ENCODE results near the gene LMTK2. TPM values are rescaled to one million over a fixed set of nuclear protein-coding genes. Genes with fewer than 3 reads are reported as not detected.
A peak's percentile ranks its signal among the peaks of the same experiment; 100 is the strongest.

LMTK2 gene
- total RNA-seq, 4 donors from 2014 or later, result 22.5 to 31.7 (median 28.4) TPM

GRCh38 chr7:98066208-98066607, 40.5 kb upstream of the LMTK2 start:
- DNase-seq (ENCODE audit: extremely low spot score), result no peak
- TF ChIP-seq POLR2AphosphoS5 (IDR thresholded peaks at IDR 0.05) (no peak), POLR2A (IDR thresholded peaks at IDR 0.05; ENCODE audit: low read depth) (no peak), EP300 (IDR thresholded peaks at IDR 0.05) (no peak)
- TF ChIP-seq, protein P1, sequence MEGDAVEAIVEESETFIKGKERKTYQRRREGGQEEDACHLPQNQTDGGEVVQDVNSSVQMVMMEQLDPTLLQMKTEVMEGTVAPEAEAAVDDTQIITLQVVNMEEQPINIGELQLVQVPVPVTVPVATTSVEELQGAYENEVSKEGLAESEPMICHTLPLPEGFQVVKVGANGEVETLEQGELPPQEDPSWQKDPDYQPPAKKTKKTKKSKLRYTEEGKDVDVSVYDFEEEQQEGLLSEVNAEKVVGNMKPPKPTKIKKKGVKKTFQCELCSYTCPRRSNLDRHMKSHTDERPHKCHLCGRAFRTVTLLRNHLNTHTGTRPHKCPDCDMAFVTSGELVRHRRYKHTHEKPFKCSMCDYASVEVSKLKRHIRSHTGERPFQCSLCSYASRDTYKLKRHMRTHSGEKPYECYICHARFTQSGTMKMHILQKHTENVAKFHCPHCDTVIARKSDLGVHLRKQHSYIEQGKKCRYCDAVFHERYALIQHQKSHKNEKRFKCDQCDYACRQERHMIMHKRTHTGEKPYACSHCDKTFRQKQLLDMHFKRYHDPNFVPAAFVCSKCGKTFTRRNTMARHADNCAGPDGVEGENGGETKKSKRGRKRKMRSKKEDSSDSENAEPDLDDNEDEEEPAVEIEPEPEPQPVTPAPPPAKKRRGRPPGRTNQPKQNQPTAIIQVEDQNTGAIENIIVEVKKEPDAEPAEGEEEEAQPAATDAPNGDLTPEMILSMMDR (IDR thresholded peaks at IDR 0.05), result no peak
- intact Hi-C loops (cut with DNase I), result no loop called here
- Histone ChIP-seq H3K4me3 (no peak overlapping the region), H3K9me3 (peaks cover 0 to 11% (median 5%) of the 10 kb centered on the region in 4 donors), H3K27me3 (peaks cover 0 to 7% (median 0%) of the 10 kb centered on the region in 4 donors), H3K27ac (replicated peaks in 1 of 4) (no peak overlapping the region), H3K4me1 (no peaks in the 10 kb centered on the region), H3K36me3 (no peaks in the 10 kb centered on the region)
- WGBS, result 83% methylated on average over 5 of the region's 5 CpGs

DNA sequence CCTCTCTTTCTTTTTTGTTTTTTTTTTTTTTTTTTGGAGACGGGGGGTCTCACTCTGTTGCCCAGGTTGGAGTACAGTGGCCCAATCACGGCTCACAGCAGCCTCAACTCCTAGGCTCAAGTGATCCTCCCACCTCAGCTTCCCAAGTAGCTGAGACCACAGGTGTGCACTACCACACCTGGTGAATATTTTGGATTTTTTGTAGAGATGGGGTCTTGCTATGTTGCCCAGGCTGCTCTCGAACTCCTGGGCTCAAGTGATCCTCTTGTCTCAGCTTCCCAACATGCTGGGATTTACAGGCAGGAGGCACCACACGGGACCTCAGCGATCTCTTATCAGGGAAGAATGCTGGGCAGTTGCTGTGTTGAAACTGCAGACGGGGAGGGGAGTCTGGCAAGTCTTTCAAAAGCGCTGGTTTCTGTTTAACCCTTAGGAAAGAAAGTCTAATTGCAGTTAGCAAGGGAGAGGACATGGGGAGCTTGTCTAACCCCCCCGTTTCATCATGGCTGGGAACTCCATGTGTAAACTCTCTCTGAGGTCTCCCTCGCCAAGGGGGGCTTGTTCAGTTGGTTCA, 39.6 kb upstream of the LMTK2 start:
- Histone ChIP-seq H3K27me3 (peaks cover 0 to 7% (median 0%) of the 10 kb centered on the region in 4 donors), H3K4me3 (no peak overlapping the region), H3K27ac (replicated peaks in 1 of 4) (no peak overlapping the region), H3K4me1 (no peaks in the 10 kb centered on the region), H3K9me3 (peaks cover 0 to 11% (median 5%) of the 10 kb centered on the region in 4 donors), H3K36me3 (no peaks in the 10 kb centered on the region)
- 78% methylated on average over 9 of the region's 9 CpGs for WGBS
- TF ChIP-seq POLR2A (IDR thresholded peaks at IDR 0.05; ENCODE audit: low read depth) (no peak), POLR2AphosphoS5 (IDR thresholded peaks at IDR 0.05) (no peak), EP300 (IDR thresholded peaks at IDR 0.05) (no peak)
- TF ChIP-seq, protein P1 (IDR thresholded peaks at IDR 0.05), result no peak
- intact Hi-C loops (cut with DNase I), result no loop called here
- no peak for DNase-seq (ENCODE audit: extremely low spot score)

- Histone ChIP-seq H3K36me3 (no peaks in the 10 kb centered on the region), H3K27ac (replicated peaks in 1 of 4) (no peak overlapping the region), H3K4me1 (no peaks in the 10 kb centered on the region), H3K9me3 (peaks cover 0 to 10% (median 3%) of the 10 kb centered on the region in 4 donors), H3K27me3 (peaks cover 0 to 10% (median 0%) of the 10 kb centered on the region in 4 donors), H3K4me3 (no peak overlapping the region)
- intact Hi-C loops (cut with DNase I), result no loop called here
- TF ChIP-seq POLR2A (IDR thresholded peaks at IDR 0.05; ENCODE audit: low read depth), result no peak
- no peak for TF ChIP-seq POLR2AphosphoS5 (IDR thresholded peaks at IDR 0.05)
- TF ChIP-seq, protein P1 (IDR thresholded peaks at IDR 0.05), result no peak
- TF ChIP-seq EP300 (IDR thresholded peaks at IDR 0.05), result no peak
- WGBS, result 88% methylated on average over 14 of the region's 14 CpGs
- no peak for DNase-seq (ENCODE audit: extremely low spot score)
Observed at GRCh38 chr7:98073047-98073446, 33.6 kb upstream of the LMTK2 start.

- Histone ChIP-seq H3K27me3 (peaks cover 0 to 5% (median 0%) of the 10 kb centered on the region in 4 donors), H3K27ac (replicated peaks in 1 of 4) (no peak overlapping the region), H3K4me3 (no peak overlapping the region), H3K36me3 (no peaks in the 10 kb centered on the region), H3K9me3 (peaks cover 0 to 10% (median 3%) of the 10 kb centered on the region in 4 donors), H3K4me1 (no peaks in the 10 kb centered on the region)
- 76% methylated on average over 2 of the region's 2 CpGs for WGBS
- intact Hi-C loops (cut with DNase I), result no loop called here
- DNase-seq (ENCODE audit: extremely low spot score), result peak; percentile 31
- TF ChIP-seq POLR2A (IDR thresholded peaks at IDR 0.05; ENCODE audit: low read depth), result no peak
- TF ChIP-seq POLR2AphosphoS5 (IDR thresholded peaks at IDR 0.05), result no peak
- no peak for TF ChIP-seq EP300 (IDR thresholded peaks at IDR 0.05)
- TF ChIP-seq, protein P1 (IDR thresholded peaks at IDR 0.05), result no peak
Observed at GRCh38 chr7:98075801-98076200, 30.9 kb upstream of the LMTK2 start.

GRCh38 chr7:98077762-98078161, 28.9 kb upstream of the LMTK2 start:
- no peaks in the 10 kb centered on the region for H3K27me3 ChIP-seq
- peak; percentile 68 for DNase-seq (ENCODE audit: extremely low spot score)
- intact Hi-C loops (cut with DNase I), result no loop called here
- no peak overlapping the region for H3K4me3 ChIP-seq
- H3K4me1 ChIP-seq, result no peaks in the 10 kb centered on the region
- H3K36me3 ChIP-seq, result no peaks in the 10 kb centered on the region
- peaks cover 0 to 10% (median 3%) of the 10 kb centered on the region in 4 donors for H3K9me3 ChIP-seq
- TF ChIP-seq EP300 (IDR thresholded peaks at IDR 0.05), result no peak
- TF ChIP-seq POLR2A (IDR thresholded peaks at IDR 0.05; ENCODE audit: low read depth), result no peak
- TF ChIP-seq, protein P1 (IDR thresholded peaks at IDR 0.05), result no peak
- TF ChIP-seq POLR2AphosphoS5 (IDR thresholded peaks at IDR 0.05), result no peak
- 87% methylated on average over 3 of the region's 3 CpGs for WGBS
- no peak overlapping the region for H3K27ac ChIP-seq (replicated peaks in 1 of 4)
